Psoas muscle (tissue), 8 donors: ENCODE results near the gene CD47. TPM values are rescaled to one million over a fixed set of nuclear protein-coding genes. Genes with fewer than 3 reads are reported as not detected.

Experiments
- ATAC-seq, 4 donors: fragments of 200-7000 bp; cut with Tn5 transposase; one replicate each; pipeline ENCODE4 v1.9.1; 2020; ENCODE audit warnings: moderate library complexity in 3 of 4, mild to moderate bottlenecking in 2 of 4
- DNase-seq, 2 donors: peaks; one replicate each; pipeline ENCODE4 v3.0.0-alpha.2; 2020
- H3K27ac ChIP-seq: fragments of 200-600 bp; one replicate; pipeline ENCODE4 v1.8.0; 2022
- H3K27me3 ChIP-seq, 3 donors: fragments of 200-600 bp in 1 of 3; one replicate each; pipeline versions ENCODE4 v1.6.1 to v1.8.0; 2013 to 2022; ENCODE audit warnings: low read length in 2 of 3, mild to moderate bottlenecking in 2 of 3, moderate library complexity in 1 of 3; ENCODE audit not compliant: insufficient read depth in 3 of 3
- H3K36me3 ChIP-seq, 2 donors: fragments of 200-600 bp in 1 of 2; one replicate each; pipeline versions ENCODE4 v1.6.1 to v1.8.0; 2013 to 2022; ENCODE audit warnings: low read depth in 1 of 2, mild to moderate bottlenecking in 1 of 2, moderate library complexity in 1 of 2; ENCODE audit not compliant: insufficient read depth in 1 of 2
- H3K4me1 ChIP-seq: fragments of 200-600 bp; one replicate; pipeline ENCODE4 v1.8.0; 2022
- H3K4me3 ChIP-seq: fragments of 200-600 bp; one replicate; pipeline ENCODE4 v1.8.0; 2022; ENCODE audit warnings: mild to moderate bottlenecking
- H3K9me3 ChIP-seq: fragments of 200-600 bp; one replicate; pipeline ENCODE4 v1.8.0; 2022
- WGBS, 3 donors: extraction: QIAGEN DNeasy Blood & Tissue Kit; methylation state at CpG; one replicate each; pipeline versions ENCODE4 v1.1.6 to v1.1.7; 2013; 5-methylcytosine and 5-hydroxymethylcytosine counted together
- intact Hi-C, 2 donors: fragments of 100-400 bp; cut with DNase I; formaldehyde crosslinking; loops; one replicate each; pipeline versions ENCODE4 v1.11.0 to v1.14.2; 2022
- polyA plus RNA-seq, 3 donors: library from polyadenylated mRNA; stranded (reverse); fragments of 200-250 nt; gene quantifications; one replicate each; pipeline ENCODE4 v1.2.3, GENCODE V29; 2013
- total RNA-seq, 4 donors: library from RNA; stranded (reverse); fragmentation: NEBNext Ultra II Directional in 2 of 4; extraction: Animal tissue kit (Norgen Biotek cat#: 25700) in 2 of 4; gene quantifications; one replicate each; pipeline versions ENCODE4 v1.2.1 to v1.2.4, GENCODE V29; 2021 to 2023
- TF ChIP-seq, protein P1 (sequence below): fragments of 200-600 bp; IDR thresholded peaks from one replicate; pipeline ENCODE4 v1.8.0; 2022; ENCODE audit warnings: antibody characterized with exemption
- donor health status: healthy with polysubstance abuse.
- donor health status: DM: no; HTN: no; CAD: no; lungs with moderate emphysema.
- donor health status: Bipolar disorder and iron deficiency.
- donor health status: healthy.
- donor health status: DM: yes; HTN: yes; CAD: no.
- donor health status: DM: no; HTN: no; CAD: no.
- donor health status: DM: no; HTN: no; CAD: no.
- donor health status: DM: yes; HTN: yes; CAD: no.

CD47 gene
- total and polyA plus RNA-seq, 7 donors: 12.2 to 53.1 (median 16.6) TPM

DNA sequence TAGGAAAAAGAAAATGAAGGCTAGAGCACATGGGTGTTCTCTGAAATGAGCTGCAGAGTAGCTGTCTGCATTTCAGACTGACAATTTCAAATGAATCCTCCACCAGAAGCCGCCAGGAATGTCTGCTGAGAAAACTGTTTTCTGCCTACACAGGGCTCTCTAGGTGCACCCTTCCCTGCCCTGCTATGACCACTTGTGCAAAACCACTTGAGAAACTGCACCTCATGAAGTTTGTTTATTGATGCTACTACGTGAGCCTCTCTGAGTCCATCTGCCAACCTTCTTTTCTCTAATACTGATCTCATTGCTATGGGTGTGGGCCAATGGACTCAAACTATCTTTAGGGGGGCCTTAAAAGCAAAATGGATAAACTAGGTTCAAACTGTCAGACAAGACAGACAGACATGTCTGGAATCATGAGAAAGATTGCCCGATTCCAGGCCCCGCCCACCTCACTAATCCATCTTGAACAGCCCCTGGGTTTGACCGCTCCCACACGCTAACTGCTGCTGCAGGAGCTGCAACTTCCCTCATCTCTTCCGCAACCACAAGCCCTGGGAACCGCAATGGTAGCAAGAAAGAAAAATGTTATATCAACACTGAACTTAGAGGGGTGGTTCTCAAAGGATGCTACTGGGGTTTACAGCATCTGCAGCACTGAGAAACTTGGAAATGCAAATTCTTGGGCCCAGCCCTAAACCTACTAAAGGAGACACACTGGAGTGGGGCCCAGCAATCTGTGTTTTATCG is 9.0 kb upstream of the CD47 start:
- no peaks in the 10 kb centered on the region for H3K4me1 ChIP-seq
- no peaks in the 10 kb centered on the region for H3K9me3 ChIP-seq
- intact Hi-C loops: loop anchor here in 1 of 2 donors (10.0 kb wide), 1 partner anchor 125 kb away; the partner anchor contains the start of gene IFT57
- H3K36me3 ChIP-seq: no peaks in the 10 kb centered on the region
- TF ChIP-seq, protein P1, sequence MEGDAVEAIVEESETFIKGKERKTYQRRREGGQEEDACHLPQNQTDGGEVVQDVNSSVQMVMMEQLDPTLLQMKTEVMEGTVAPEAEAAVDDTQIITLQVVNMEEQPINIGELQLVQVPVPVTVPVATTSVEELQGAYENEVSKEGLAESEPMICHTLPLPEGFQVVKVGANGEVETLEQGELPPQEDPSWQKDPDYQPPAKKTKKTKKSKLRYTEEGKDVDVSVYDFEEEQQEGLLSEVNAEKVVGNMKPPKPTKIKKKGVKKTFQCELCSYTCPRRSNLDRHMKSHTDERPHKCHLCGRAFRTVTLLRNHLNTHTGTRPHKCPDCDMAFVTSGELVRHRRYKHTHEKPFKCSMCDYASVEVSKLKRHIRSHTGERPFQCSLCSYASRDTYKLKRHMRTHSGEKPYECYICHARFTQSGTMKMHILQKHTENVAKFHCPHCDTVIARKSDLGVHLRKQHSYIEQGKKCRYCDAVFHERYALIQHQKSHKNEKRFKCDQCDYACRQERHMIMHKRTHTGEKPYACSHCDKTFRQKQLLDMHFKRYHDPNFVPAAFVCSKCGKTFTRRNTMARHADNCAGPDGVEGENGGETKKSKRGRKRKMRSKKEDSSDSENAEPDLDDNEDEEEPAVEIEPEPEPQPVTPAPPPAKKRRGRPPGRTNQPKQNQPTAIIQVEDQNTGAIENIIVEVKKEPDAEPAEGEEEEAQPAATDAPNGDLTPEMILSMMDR: no peak
- ATAC-seq (no peak), DNase-seq (no peak)
- H3K27ac ChIP-seq: no peak overlapping the region
- H3K27me3 ChIP-seq: no peaks in the 10 kb centered on the region
- H3K4me3 ChIP-seq: no peak overlapping the region
- WGBS, 3 donors: 77 to 91% (median 89%) methylated on average over 9 of the region's 9 CpGs

DNA sequence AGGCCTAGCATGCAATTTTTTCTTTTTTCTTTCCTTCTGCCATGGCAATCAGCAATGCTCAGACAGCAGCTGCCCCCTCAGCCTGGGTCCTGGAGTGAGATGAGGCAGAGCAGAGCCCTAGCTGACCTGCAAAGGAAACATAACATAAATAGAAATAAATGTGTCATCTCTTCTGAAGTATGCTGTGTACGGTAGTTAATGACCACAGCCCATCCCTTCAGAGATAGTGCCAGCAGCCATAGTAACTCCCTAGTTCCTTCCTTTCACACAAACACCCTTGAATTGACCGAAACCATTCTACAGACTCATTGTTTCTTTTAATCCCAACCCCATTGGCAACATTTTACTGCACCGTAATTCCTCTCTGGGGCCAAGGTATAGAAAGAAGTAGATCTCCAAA is 8.4 kb upstream of the CD47 start:
- H3K27me3 ChIP-seq: no peaks in the 10 kb centered on the region
- WGBS, 3 donors: 55 to 69% (median 66%) methylated on average over 3 of the region's 3 CpGs
- H3K4me1 ChIP-seq: no peaks in the 10 kb centered on the region
- no peaks in the 10 kb centered on the region for H3K36me3 ChIP-seq
- DNase-seq (no peak), ATAC-seq (no peak)
- H3K4me3 ChIP-seq: no peak overlapping the region
- intact Hi-C loops: loop anchor here in 1 of 2 donors (10.0 kb wide), 1 partner anchor 126 kb away; the partner anchor contains the start of gene IFT57
- no peak overlapping the region for H3K27ac ChIP-seq
- H3K9me3 ChIP-seq: no peaks in the 10 kb centered on the region
- TF ChIP-seq, protein P1: no peak

DNA sequence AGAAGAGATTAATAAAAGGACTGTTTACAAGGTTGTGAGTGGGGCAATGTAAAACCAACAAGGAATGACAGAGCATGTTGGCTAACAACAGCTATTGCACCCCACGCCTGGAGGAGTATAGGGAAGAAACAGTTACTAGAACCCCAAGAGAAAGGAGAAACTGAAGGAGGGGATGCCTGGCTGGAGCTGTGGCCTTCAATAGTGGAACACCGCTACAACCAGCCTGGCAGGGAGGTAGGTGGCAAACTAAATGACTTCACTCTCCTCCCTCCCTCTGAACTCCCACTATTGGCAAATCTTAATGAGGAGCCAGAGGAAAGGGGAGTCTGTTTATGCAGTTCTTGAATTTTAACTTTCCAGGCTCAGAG is 7.2 kb upstream of the CD47 start:
- ATAC-seq (no peak), DNase-seq (no peak)
- WGBS, 3 donors: 92 to 98% (median 93%) methylated on average over 2 of the region's 2 CpGs
- Histone ChIP-seq H3K27ac (no peak overlapping the region), H3K27me3 (no peaks in the 10 kb centered on the region), H3K36me3 (no peaks in the 10 kb centered on the region), H3K4me1 (no peaks in the 10 kb centered on the region), H3K4me3 (no peak overlapping the region), H3K9me3 (no peaks in the 10 kb centered on the region)
- TF ChIP-seq, protein P1: no peak
- intact Hi-C loops: loop anchor here in 1 of 2 donors (10.0 kb wide), 1 partner anchor 127 kb away; the partner anchor contains the start of gene IFT57

DNA sequence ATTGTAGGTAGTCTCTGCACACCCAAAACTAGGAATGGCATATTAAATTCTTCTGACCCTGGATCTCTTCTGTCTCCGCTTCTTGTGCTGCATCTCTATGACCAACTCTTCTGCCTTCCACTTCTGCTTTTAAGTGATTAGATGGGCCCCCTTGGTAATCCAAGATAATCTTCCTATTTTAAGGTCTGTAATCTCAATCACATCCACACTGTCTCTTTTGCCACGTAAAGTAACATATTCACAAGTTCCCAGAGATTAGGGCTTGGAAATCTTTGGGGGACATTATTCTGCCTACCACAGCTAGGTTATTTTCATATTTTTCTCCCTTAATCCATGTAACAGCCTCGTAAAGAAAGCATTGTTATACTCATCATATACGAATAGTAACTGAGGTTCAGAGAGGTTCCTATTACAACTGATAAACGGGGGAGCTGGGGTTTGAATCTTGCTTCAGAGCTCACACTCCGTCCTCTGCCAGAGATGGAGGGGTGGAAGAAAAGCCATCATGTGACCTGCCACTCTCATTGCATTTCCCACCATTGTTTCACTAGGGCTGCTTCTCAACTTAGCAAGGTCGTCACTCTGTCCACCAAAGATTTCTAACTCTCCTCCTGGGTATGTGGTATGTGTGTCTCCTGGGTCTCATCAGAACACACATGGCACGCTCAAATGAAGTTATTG is 6.6 kb upstream of the CD47 start:
- 85 to 86% (median 86%) methylated on average over 8 of the region's 8 CpGs for WGBS, 3 donors
- ATAC-seq (no peak), DNase-seq (no peak)
- Histone ChIP-seq H3K4me3 (no peak overlapping the region), H3K36me3 (no peaks in the 10 kb centered on the region), H3K27ac (no peak overlapping the region), H3K4me1 (no peaks in the 10 kb centered on the region), H3K9me3 (no peaks in the 10 kb centered on the region), H3K27me3 (no peaks in the 10 kb centered on the region)
- intact Hi-C loops: loop anchor here in 1 of 2 donors (10.0 kb wide), 1 partner anchor 127 kb away; the partner anchor contains the start of gene IFT57
- TF ChIP-seq, protein P1: no peak
